ENCODE data around the gene UTRN.
A peak's percentile ranks its signal among the peaks of the same experiment; 100 is the strongest.

The UTRN gene

DNA sequence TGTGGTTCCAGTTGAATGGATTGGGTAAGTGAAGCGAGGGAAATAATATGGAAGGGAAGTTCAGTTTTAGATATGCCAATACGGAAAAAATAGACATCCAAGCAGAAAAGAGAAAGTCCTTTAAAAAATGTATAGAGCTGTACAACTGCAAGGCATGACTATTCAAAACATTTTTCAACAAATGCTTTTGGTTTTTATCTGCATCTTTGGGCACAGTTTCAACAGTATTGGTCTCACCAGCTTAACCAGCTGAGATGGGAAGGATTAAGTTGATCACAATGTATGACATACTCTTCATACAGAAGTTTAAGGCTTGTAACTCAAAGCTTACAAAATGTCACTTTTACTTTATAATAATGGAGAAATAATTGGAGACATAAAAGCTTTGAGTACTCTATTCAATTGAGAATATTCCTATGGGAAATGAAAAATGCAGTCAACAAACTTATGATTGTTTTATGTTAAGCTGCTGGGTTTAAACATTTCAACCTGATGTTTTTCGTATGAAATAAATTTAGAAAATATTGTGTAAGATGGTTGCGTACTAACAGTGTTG lies 16.3 kb upstream of the UTRN start:
- H3K36me3 Mint-ChIP-seq (ENCODE audit: low read depth): no peaks in the 10 kb centered on the region
- no peaks in the 10 kb centered on the region for H3K9me3 Mint-ChIP-seq
- no peaks in the 10 kb centered on the region for H3K27me3 Mint-ChIP-seq
- ATAC-seq: no peak
- H3K27ac Mint-ChIP-seq: no peak overlapping the region
- H3K4me3 Mint-ChIP-seq: no peak overlapping the region
- no peaks in the 10 kb centered on the region for H3K4me1 Mint-ChIP-seq
- DNase-seq: no peak

DNA sequence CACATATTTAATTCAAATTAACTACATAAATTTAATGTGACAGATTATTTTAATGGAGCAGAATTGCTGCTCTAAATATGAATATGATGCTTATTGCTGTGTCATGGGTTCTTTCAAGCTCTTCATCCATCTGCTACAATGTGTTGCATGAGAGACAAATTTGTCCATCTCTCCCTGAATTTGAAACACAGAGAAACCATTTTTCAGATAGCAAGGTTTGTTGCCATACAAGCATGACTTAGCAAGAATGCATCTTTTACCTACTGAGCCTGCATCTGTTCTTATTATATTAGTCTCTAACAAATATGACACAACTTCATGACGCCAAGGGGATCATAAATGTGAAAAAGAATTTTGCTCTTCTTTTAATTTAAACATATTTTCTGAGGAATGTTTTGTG lies 8.0 kb upstream of the UTRN start:
- Mint-ChIP-seq H3K27me3 (peaks cover 5% of the 10 kb centered on the region), H3K9me3 (no peaks in the 10 kb centered on the region), H3K4me3 (no peak overlapping the region), H3K36me3 (ENCODE audit: low read depth) (no peaks in the 10 kb centered on the region), H3K4me1 (no peaks in the 10 kb centered on the region), H3K27ac (no peak overlapping the region)
- DNase-seq (no peak), ATAC-seq (no peak)

DNA sequence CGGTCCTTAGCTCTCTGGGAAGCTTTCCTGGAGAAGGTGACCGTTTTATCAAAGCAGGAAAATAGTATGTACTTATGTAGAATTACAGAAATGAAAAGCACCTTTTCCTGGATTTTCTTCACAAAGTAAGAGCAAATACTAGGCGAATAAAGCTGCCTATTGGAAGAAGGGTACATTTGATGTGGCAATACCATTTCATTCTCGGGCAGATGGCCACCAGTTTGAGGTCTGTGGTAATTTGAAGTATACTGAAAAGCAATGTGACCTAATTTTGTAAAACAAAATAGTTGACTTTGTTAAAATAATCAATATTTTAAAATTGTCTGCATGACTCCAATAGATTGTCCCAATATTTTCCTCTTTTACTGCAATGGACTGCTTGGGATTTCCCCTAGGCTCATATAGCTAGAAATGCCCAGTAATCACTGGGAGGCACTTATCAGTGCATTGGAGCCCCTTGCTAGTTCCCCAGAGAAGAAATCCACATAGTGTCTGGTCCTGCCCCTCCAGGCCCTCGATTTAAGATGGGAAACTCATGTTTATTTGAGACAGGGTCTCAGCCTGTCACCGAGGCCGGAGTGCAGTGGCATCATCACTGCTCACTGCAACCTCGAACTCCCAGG lies 7.4 kb upstream of the UTRN start:
- H3K36me3 Mint-ChIP-seq (ENCODE audit: low read depth): no peaks in the 10 kb centered on the region
- no peak overlapping the region for H3K27ac Mint-ChIP-seq
- H3K4me1 Mint-ChIP-seq: no peaks in the 10 kb centered on the region
- no peak overlapping the region for H3K4me3 Mint-ChIP-seq
- no peaks in the 10 kb centered on the region for H3K9me3 Mint-ChIP-seq
- DNase-seq: no peak
- peaks cover 7% of the 10 kb centered on the region for H3K27me3 Mint-ChIP-seq
- ATAC-seq: no peak

DNA sequence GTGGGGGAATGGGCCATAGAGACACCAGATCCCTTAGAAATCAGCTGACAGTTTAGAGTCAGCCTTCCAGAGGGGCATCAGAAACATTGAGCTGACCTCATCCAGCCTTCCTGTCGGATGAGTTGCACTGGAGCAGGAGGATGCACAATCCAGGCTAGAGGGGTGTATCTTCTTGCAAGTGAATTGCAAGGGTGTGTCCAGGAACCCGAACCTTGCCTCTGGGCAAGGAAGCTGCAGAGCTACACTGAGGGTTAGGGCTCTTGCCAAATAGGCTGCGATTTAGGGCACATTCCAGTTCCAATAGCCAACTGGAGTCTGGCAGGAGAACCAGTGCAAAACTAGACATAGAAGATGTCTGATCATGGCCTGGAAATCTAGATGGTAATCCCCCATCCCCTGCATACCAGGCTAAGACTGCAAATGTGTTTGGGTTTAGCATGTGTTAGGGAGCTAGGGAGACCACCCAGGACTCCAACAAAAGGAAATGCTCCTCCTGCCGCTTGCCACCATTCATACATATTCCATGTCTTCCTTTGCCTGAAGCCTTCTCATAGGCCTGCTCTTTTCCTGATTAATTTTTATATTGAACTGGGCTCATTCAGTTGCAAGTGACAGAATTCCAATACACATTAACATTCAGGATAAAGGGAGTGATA lies 6.3 kb upstream of the UTRN start:
- ATAC-seq: no peak
- Mint-ChIP-seq H3K4me1 (peaks cover 3% of the 10 kb centered on the region), H3K27ac (no peak overlapping the region), H3K27me3 (peaks cover 16% of the 10 kb centered on the region), H3K9me3 (no peaks in the 10 kb centered on the region), H3K4me3 (no peak overlapping the region), H3K36me3 (ENCODE audit: low read depth) (no peaks in the 10 kb centered on the region)
- no peak for DNase-seq

DNA sequence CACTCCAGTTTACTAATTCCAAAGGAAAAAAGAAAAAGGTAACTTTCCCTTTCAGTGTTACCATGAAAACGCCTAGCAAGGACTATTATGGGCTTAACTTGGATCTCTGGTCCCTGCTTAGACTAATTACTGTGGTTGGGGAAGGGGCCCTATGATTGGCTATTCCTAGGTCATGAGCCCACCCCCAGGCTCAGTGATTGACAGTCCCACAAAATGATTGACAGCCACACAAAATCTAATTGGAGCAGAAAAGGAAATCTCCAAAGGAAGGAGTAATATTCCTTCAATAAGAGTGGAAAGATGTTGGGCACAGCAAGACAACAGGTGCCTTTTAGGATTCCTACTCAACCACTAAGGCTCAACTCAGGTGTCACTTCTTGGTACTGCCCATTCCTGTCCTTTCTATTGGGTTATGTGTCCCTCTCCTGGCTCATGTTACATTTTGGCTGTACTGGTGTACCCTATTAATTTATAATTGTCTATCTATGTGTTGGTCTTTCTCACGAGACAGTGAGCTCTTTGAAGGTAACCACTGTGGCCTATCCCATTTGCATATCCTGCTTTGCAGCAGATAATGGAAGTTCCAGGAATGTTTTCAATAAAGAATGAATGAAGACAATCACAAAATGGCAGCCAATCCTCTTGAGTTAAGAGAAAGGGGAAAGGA lies 5.5 kb upstream of the UTRN start:
- Mint-ChIP-seq H3K4me3 (no peak overlapping the region), H3K36me3 (ENCODE audit: low read depth) (no peaks in the 10 kb centered on the region), H3K27ac (no peak overlapping the region), H3K27me3 (peaks cover 23% of the 10 kb centered on the region), H3K4me1 (peaks cover 11% of the 10 kb centered on the region), H3K9me3 (no peaks in the 10 kb centered on the region)
- ATAC-seq: no peak
- DNase-seq: no peak

DNA sequence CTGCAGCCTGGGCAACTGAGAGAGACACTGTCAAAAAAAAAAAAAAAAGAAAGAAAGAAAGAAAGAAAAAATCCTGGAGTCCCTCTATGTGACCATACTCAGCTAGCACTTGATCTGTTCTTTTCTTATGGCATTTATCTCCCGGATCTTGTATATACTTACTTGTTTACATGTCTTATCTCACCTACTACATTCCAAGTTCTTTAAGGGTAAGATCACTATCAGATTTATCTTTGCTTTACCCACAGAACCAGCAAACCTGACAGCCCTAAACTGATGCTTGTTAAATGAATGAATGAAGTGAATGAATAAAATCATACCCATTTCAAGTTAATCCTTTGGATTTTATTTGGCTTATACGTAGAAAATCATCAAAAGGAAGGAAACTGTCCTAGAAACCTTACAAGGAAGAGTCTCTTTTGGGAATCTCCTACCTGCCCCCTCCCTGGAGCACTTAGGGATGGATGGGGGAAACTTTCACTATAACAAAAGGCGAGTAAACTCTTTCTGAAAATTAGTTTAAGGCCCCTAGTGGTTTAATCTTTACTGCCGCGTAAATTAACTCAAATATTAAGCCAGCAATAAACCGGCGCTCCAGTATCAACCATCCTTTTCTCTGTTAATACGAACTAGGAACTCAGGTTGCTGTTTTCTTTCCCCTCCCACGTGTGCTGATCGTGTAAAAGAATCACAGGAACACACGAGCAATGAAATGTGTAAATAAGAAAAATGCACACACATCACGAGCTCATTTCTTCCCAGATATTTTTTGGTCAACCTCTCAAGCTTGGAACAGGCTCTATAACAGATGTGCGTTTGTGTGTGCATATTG lies 1.3 kb upstream of the UTRN start:
- Mint-ChIP-seq H3K27me3 (peaks cover 39% of the 10 kb centered on the region), H3K36me3 (ENCODE audit: low read depth) (no peaks in the 10 kb centered on the region), H3K27ac (peak overlapping the region; percentile 56), H3K9me3 (no peaks in the 10 kb centered on the region), H3K4me1 (peaks cover 24% of the 10 kb centered on the region), H3K4me3 (peak overlapping the region; percentile 90)
- ATAC-seq (no peak), DNase-seq (no peak)

DNA sequence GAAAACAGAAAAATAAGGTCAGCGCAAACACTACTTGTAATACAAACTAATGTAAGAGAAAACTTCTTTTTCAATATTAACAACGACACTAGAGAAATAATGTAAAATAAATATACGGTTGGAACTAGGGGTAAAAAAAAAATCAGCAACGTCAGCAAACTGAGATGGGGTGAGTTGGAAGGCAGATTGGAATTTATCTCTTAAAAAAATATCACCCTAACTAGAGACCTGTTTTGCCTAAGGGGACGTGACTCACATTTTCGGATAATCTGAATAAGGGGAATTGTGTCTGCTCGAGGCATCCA lies 705 bp upstream of the UTRN start:
- peak overlapping the region; percentile 56 for H3K27ac Mint-ChIP-seq
- H3K4me1 Mint-ChIP-seq: peaks cover 24% of the 10 kb centered on the region
- H3K4me3 Mint-ChIP-seq: peak overlapping the region; percentile 90
- DNase-seq: no peak
- no peaks in the 10 kb centered on the region for H3K9me3 Mint-ChIP-seq
- H3K27me3 Mint-ChIP-seq: peaks cover 42% of the 10 kb centered on the region
- no peaks in the 10 kb centered on the region for H3K36me3 Mint-ChIP-seq (ENCODE audit: low read depth)
- ATAC-seq: no peak

DNA sequence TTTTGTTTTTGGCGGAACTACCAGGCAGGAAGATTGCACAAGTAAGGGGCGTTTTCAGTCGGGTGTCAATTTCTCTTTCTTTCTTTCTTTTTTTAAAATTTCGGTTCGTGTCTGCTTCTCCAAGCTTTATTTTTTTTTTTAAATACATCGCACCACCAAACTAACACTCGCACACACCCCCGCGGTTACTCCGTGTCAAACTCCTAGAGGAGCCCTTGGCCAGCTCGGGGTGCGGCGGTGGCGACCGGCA lies 338 bp downstream of the UTRN start:
- peak; percentile 29 for ATAC-seq
- peak; percentile 15 for DNase-seq
- peaks cover 28% of the 10 kb centered on the region for H3K4me1 Mint-ChIP-seq
- H3K4me3 Mint-ChIP-seq: peak overlapping the region; percentile 90
- H3K9me3 Mint-ChIP-seq: no peaks in the 10 kb centered on the region
- H3K27me3 Mint-ChIP-seq: peaks cover 42% of the 10 kb centered on the region
- peak overlapping the region; percentile 67 for H3K27ac Mint-ChIP-seq
- H3K36me3 Mint-ChIP-seq (ENCODE audit: low read depth): no peaks in the 10 kb centered on the region

DNA sequence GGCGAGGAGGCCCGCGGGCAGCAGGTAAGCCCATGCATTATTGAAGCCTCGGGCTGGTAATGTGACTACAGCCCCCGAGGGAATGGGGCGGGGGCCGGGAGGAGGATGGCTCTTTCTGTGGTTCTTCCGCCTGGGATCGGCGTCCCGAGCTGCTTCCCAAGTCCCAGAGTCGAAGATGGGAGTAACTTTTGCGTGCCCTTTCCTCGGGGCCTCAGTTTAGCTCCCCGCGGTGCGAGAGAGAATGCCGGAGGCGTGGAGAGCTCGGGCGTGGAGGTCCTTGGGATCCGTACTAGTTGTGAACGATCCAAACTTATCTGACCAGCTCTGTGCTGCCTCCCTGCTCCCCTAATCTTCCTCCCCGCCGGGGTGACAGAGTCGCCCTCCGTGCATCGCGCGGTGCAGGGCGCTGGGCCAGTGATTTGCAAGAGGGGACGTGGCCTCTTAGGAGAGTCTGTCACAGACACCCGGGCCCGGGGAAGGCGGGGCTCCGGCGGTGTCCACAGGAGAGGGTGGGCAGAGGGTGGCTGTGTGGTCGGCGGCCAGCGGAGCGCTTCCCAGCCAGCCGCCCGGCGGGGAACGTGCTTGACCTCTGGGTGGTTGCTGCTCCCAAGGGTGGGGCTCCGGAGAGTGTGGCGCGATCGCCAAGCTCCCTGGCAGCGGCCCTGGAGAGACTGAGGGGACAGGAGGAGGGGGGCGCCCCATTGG lies 815 bp downstream of the UTRN start:
- peaks cover 41% of the 10 kb centered on the region for H3K27me3 Mint-ChIP-seq
- H3K4me1 Mint-ChIP-seq: peaks cover 28% of the 10 kb centered on the region
- DNase-seq: peak; percentile 46
- H3K9me3 Mint-ChIP-seq: no peaks in the 10 kb centered on the region
- no peaks in the 10 kb centered on the region for H3K36me3 Mint-ChIP-seq (ENCODE audit: low read depth)
- peak overlapping the region; percentile 67 for H3K27ac Mint-ChIP-seq
- H3K4me3 Mint-ChIP-seq: peak overlapping the region; percentile 90
- ATAC-seq: peak; percentile 45

DNA sequence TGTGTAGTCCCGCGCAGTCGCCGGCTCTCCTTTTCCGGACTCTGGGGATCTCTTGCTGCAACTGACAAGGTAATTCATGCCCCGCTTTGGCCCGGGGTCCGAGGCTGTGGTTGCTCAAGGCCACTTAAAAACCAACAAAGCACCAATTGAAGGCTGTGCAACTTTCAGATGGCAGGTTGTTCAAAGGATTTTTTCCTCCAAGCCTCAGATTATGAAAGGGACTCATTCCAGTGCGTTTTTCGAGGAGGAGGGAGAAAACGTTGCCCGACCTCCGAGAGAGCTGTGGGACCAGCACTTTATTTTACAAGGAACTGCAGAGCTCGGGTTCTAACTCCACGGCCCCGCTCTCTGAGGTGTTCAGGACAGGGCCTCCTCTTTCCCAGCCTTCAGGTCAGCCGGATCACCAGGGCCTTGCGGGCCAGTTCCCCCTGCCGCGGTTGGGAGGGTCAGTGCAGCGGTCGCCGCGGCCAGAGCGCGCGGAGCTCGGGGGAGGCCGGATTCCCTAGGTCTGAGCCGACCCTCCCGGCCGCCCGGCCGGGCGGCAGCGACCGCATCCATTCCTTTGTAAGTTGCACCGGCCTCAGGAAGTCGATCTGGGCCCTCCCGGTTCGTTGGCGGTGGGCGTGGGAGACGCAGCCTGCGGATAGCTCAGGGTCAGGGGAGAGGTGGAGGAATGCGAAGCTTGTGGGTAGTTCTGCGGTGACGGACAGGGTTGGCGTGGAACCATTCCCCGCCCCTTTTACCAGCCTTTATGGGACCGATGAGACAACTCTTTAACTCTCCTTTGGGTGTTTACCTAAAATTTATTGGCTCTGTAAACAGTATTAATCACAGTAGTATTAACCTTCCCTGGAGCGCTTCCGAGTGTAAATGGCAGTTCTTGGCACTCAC lies 1.6 kb downstream of the UTRN start:
- no peak overlapping the region for H3K27ac Mint-ChIP-seq
- no peaks in the 10 kb centered on the region for H3K36me3 Mint-ChIP-seq (ENCODE audit: low read depth)
- peak overlapping the region; percentile 90 for H3K4me3 Mint-ChIP-seq
- H3K9me3 Mint-ChIP-seq: no peaks in the 10 kb centered on the region
- peaks cover 31% of the 10 kb centered on the region for H3K4me1 Mint-ChIP-seq
- ATAC-seq (no peak), DNase-seq (peak; percentile 23)
- H3K27me3 Mint-ChIP-seq: peaks cover 42% of the 10 kb centered on the region

DNA sequence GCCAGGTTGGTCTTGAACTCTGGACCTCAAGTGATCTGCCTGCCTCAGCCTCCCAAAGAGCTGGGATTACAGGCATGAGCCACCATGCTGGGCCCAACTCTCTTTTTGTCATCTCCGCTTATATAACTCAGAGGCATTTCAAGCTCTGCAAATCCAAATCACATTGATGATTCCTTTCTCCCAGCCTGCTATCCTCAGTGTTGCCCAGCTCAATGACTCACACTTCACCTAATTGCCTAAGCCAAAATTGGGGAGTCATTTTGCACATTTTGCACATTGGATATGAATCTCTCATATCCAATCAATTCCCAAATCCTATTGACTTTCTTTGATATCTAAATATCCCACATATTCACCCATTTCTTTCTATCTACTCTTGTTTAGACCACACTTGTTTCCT lies 3.9 kb downstream of the UTRN start:
- ATAC-seq (no peak), DNase-seq (no peak)
- no peak overlapping the region for H3K4me3 Mint-ChIP-seq
- no peak overlapping the region for H3K27ac Mint-ChIP-seq
- H3K4me1 Mint-ChIP-seq: peaks cover 26% of the 10 kb centered on the region
- H3K9me3 Mint-ChIP-seq: no peaks in the 10 kb centered on the region
- H3K27me3 Mint-ChIP-seq: peaks cover 27% of the 10 kb centered on the region
- no peaks in the 10 kb centered on the region for H3K36me3 Mint-ChIP-seq (ENCODE audit: low read depth)

DNA sequence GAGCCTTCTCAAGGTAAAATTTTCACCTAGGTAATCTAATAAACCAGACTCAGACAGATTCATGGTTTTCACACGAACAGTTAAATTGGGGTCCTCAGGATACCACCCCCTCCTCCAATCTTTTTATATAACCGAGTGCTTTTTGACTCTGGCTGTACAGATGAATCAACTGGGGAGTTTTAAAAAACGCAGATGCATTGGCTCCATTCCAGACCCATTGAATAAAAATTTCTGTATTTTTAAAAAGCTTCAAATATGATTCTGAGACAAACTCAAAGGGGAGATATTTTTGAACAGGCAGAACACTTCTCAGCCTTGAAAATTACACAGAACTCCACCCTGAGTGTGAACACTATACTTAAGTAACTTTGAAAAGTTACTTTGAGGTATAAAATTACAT lies 7.2 kb downstream of the UTRN start:
- H3K9me3 Mint-ChIP-seq: peaks cover 5% of the 10 kb centered on the region

DNA sequence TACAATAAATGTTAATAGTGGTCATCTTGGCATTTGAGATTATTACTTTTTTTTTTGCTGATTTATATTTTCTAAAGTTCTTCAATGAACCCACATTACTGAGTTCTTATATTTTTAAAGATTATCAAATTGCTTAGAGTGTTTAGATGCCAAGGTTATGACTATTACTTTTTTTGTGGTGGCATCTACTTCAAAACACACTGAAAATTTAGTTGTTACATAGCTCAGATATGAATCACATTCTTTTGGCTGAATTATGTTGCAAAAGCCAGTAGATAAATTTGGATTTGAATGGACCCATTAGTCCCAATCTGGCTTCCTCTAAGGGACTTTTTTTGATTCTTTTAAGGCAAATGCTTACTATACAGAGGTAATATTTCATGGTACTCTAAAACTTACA lies 8.9 kb downstream of the UTRN start:
- H3K9me3 Mint-ChIP-seq: peaks cover 8% of the 10 kb centered on the region
- peaks cover 18% of the 10 kb centered on the region for H3K4me1 Mint-ChIP-seq
- ATAC-seq (no peak), DNase-seq (no peak)
- H3K4me3 Mint-ChIP-seq: no peak overlapping the region
- H3K27ac Mint-ChIP-seq: no peak overlapping the region
- peaks cover 5% of the 10 kb centered on the region for H3K27me3 Mint-ChIP-seq
- peaks cover 4% of the 10 kb centered on the region for H3K36me3 Mint-ChIP-seq (ENCODE audit: low read depth)

More for the DNA sequence above, 7.2 kb downstream of the UTRN start:
- peaks cover 14% of the 10 kb centered on the region for H3K27me3 Mint-ChIP-seq
- ATAC-seq (no peak), DNase-seq (no peak)
- H3K36me3 Mint-ChIP-seq (ENCODE audit: low read depth): peaks cover 2% of the 10 kb centered on the region
- H3K4me1 Mint-ChIP-seq: peaks cover 11% of the 10 kb centered on the region
- no peak overlapping the region for H3K4me3 Mint-ChIP-seq
- H3K27ac Mint-ChIP-seq: no peak overlapping the region
